Astrocyte (in vitro differentiated cells and primary cell): Measurements from ENCODE around the gene LDLRAD4. TPM values are rescaled to one million over a fixed set of nuclear protein-coding genes. Genes with fewer than 3 reads are reported as not detected.

Experiments
- DNase-seq: peaks from one replicate; pipeline ENCODE4 v3.0.0-alpha.2; 2010; ENCODE audit warnings: low read depth
- FAIRE-seq: peaks from 2 replicates; lab custom pipeline; 2011; peaks lifted over from hg19 to GRCh38; lab: Jason Lieb, UNC
- H2AFZ ChIP-seq: 2 replicates; pipeline ENCODE4 v1.6.0; 2012; ENCODE audit warnings: low read depth, low read length, inconsistent platforms
- H3K27ac ChIP-seq: 2 replicates; pipeline ENCODE4 v1.5.1; 2011; ENCODE audit warnings: low read depth, low read length, inconsistent platforms
- H3K27me3 ChIP-seq: 2 replicates; pipeline ENCODE4 v1.6.0; 2011; ENCODE audit warnings: low read length, inconsistent platforms; ENCODE audit not compliant: insufficient read depth
- H3K36me3 ChIP-seq: 2 replicates; pipeline ENCODE4 v1.5.1; 2011; ENCODE audit warnings: low read length, inconsistent platforms; ENCODE audit not compliant: insufficient read depth
- H3K4me1 ChIP-seq: 2 replicates; pipeline ENCODE4 v1.5.1; 2011; ENCODE audit warnings: low read length, inconsistent platforms; ENCODE audit not compliant: insufficient read depth
- H3K4me2 ChIP-seq: 2 replicates; pipeline ENCODE4 v1.6.0; 2012; ENCODE audit warnings: low read length, inconsistent platforms
- H3K4me3 ChIP-seq: 2 replicates; pipeline ENCODE4 v1.5.1; 2011; ENCODE audit warnings: low read depth, mild to moderate bottlenecking, low read length, inconsistent platforms; ENCODE audit not compliant: insufficient read depth
- H3K79me2 ChIP-seq: 2 replicates; pipeline ENCODE4 v1.6.0; 2012; ENCODE audit warnings: mild to moderate bottlenecking, low read length, inconsistent platforms; ENCODE audit not compliant: insufficient read depth
- H3K9ac ChIP-seq: 2 replicates; pipeline ENCODE4 v1.6.0; 2012; ENCODE audit warnings: mild to moderate bottlenecking, low read length, inconsistent platforms
- H3K9me3 ChIP-seq: 2 replicates; pipeline ENCODE4 v1.5.1; 2012; ENCODE audit warnings: low read depth, mild to moderate bottlenecking, low read length, inconsistent platforms; ENCODE audit not compliant: insufficient read depth
- H4K20me1 ChIP-seq: 2 replicates; pipeline ENCODE4 v1.6.0; 2012; ENCODE audit warnings: low read length, inconsistent platforms; ENCODE audit not compliant: insufficient read depth
- H3K27ac Mint-ChIP-seq: one replicate; pipeline ENCODE4 v1.8.0; 2021; ENCODE audit warnings: mild to moderate bottlenecking, mixed read lengths; ENCODE audit not compliant: unreplicated experiment
- H3K27me3 Mint-ChIP-seq: one replicate; pipeline ENCODE4 v1.8.0; 2021; ENCODE audit warnings: low read depth, mixed read lengths; ENCODE audit not compliant: unreplicated experiment
- H3K36me3 Mint-ChIP-seq: one replicate; pipeline ENCODE4 v1.8.0; 2021; ENCODE audit warnings: low read depth, mixed read lengths; ENCODE audit not compliant: unreplicated experiment
- H3K4me1 Mint-ChIP-seq: one replicate; pipeline ENCODE4 v1.8.0; 2021; ENCODE audit warnings: low read depth, mixed read lengths; ENCODE audit not compliant: unreplicated experiment
- H3K4me3 Mint-ChIP-seq: one replicate; pipeline ENCODE4 v1.8.0; 2021; ENCODE audit warnings: mild to moderate bottlenecking, moderate library complexity, mixed read lengths; ENCODE audit not compliant: unreplicated experiment
- H3K9me3 Mint-ChIP-seq: one replicate; pipeline ENCODE4 v1.8.0; 2021; ENCODE audit warnings: mild to moderate bottlenecking, mixed read lengths; ENCODE audit not compliant: unreplicated experiment
- EZH2 ChIP-seq: IDR thresholded peaks from 2 replicates; pipeline ENCODE4 v1.6.1; 2012; ENCODE audit warnings: mild to moderate bottlenecking, low read length, inconsistent platforms; ENCODE audit not compliant: insufficient read depth
- total RNA-seq: library from RNA; stranded (reverse); gene quantifications from 2 replicates; pipeline ENCODE4 v1.2.1, GENCODE V29; 2021
- TF ChIP-seq, protein P1 (sequence below): IDR thresholded peaks from 2 replicates; pipeline ENCODE4 v1.5.1; 2011; ENCODE audit warnings: low read depth, mild to moderate bottlenecking, inconsistent platforms, low read length, moderate library complexity; ENCODE audit not compliant: insufficient read depth

Gene LDLRAD4
- total RNA-seq, 1 donor from 2014 or later = 26.0 TPM

DNA sequence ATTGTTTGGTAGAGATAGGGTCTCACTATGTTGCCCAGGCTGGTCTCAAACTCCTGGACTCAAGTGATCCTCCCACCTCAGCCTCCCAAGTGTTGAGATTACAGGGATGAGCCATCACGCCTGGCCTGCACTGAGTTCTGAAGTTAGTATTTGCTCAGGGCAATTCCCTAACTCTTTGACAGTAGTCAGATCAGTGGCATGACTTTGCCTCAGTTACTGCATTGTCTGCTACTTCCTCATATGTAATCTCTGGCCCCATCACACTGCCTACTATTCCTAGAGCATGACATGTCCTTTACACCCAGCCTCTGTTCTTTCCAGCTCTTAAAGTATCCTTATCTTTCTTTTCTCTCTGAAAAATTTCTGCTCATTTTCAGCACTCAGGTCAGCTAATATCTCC, 193.5 kb downstream of the LDLRAD4 start:
- Mint-ChIP-seq H3K9me3 (peaks cover 8% of the 10 kb centered on the region), H3K27me3 (no peaks in the 10 kb centered on the region), H3K4me3 (no peak overlapping the region), H3K36me3 (peaks cover 33% of the 10 kb centered on the region), H3K4me1 (no peaks in the 10 kb centered on the region), H3K27ac (no peak overlapping the region)
- Histone ChIP-seq H3K36me3 (no peaks in the 10 kb centered on the region), H3K9ac (no peak overlapping the region), H3K79me2 (no peaks in the 10 kb centered on the region), H4K20me1 (no peaks in the 10 kb centered on the region), H3K4me1 (no peaks in the 10 kb centered on the region), H2AFZ (no peak overlapping the region), H3K4me2 (no peak overlapping the region), H3K27ac (no peak overlapping the region), H3K4me3 (no peak overlapping the region), H3K27me3 (no peaks in the 10 kb centered on the region), H3K9me3 (peaks cover 4% of the 10 kb centered on the region)
- no peak for DNase-seq
- FAIRE-seq = no peak
- TF ChIP-seq, protein P1, sequence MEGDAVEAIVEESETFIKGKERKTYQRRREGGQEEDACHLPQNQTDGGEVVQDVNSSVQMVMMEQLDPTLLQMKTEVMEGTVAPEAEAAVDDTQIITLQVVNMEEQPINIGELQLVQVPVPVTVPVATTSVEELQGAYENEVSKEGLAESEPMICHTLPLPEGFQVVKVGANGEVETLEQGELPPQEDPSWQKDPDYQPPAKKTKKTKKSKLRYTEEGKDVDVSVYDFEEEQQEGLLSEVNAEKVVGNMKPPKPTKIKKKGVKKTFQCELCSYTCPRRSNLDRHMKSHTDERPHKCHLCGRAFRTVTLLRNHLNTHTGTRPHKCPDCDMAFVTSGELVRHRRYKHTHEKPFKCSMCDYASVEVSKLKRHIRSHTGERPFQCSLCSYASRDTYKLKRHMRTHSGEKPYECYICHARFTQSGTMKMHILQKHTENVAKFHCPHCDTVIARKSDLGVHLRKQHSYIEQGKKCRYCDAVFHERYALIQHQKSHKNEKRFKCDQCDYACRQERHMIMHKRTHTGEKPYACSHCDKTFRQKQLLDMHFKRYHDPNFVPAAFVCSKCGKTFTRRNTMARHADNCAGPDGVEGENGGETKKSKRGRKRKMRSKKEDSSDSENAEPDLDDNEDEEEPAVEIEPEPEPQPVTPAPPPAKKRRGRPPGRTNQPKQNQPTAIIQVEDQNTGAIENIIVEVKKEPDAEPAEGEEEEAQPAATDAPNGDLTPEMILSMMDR = no peak
- no peak for TF ChIP-seq EZH2

DNA sequence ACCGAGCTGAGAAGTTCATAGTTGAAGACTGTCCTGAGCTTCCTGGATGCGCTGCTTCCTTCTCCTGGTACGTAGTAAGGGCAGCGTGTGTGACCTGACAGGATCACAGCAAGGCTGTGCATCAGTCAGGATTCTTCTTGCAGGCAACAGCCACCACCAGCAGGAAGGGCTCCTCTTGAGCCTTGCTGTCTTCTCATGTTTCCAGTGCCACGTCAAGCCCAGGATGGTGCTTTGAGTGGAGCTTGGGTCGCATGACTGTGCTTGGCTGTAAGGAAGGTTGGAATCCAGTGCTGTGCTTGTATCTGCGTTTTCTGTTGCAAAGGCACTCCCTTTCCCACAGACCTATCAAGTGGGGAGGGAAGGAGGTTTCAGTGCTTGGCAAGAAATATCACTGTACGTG, 194.3 kb downstream of the LDLRAD4 start:
- no peak overlapping the region for H3K4me3 Mint-ChIP-seq
- no peak overlapping the region for H2AFZ ChIP-seq
- H3K4me1 Mint-ChIP-seq = no peaks in the 10 kb centered on the region
- no peaks in the 10 kb centered on the region for H3K79me2 ChIP-seq
- no peaks in the 10 kb centered on the region for H3K27me3 Mint-ChIP-seq
- no peaks in the 10 kb centered on the region for H3K4me1 ChIP-seq
- H3K27ac Mint-ChIP-seq = no peak overlapping the region
- H3K9me3 ChIP-seq = peaks cover 4% of the 10 kb centered on the region
- no peak overlapping the region for H3K4me3 ChIP-seq
- DNase-seq (no peak), FAIRE-seq (no peak)
- H3K9ac ChIP-seq = no peak overlapping the region
- TF ChIP-seq EZH2 = no peak
- TF ChIP-seq, protein P1 = no peak
- no peak overlapping the region for H3K4me2 ChIP-seq
- H3K9me3 Mint-ChIP-seq = peaks cover 8% of the 10 kb centered on the region
- no peak overlapping the region for H3K27ac ChIP-seq
- H3K36me3 Mint-ChIP-seq = peaks cover 35% of the 10 kb centered on the region
- H3K36me3 ChIP-seq = no peaks in the 10 kb centered on the region
- H3K27me3 ChIP-seq = no peaks in the 10 kb centered on the region
- no peaks in the 10 kb centered on the region for H4K20me1 ChIP-seq

DNA sequence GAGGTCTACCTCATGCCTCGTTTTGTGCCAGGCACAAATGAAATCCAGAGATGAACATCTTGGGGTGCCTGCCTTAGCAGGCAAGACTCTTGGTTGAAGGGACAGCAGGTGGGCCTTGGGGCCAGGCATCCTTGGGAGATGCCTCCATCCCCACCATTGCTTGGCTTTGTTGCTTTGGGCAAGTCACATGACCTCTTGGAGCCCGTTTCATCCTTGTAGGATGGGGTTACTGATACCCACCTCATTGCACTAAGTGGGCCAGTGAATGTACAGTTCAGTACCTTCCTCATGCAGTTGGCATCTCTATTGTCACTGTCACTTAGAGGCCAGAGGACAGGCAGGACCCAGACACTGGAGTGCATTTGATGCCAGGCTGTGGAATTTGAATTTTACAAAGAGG, 195.5 kb downstream of the LDLRAD4 start:
- H3K27ac ChIP-seq = no peak overlapping the region
- H3K9me3 Mint-ChIP-seq = peaks cover 8% of the 10 kb centered on the region
- no peaks in the 10 kb centered on the region for H3K4me1 Mint-ChIP-seq
- DNase-seq = no peak
- no peaks in the 10 kb centered on the region for H3K36me3 ChIP-seq
- TF ChIP-seq, protein P1 = no peak
- no peak for TF ChIP-seq EZH2
- H3K4me3 Mint-ChIP-seq = no peak overlapping the region
- H4K20me1 ChIP-seq = no peaks in the 10 kb centered on the region
- no peak overlapping the region for H2AFZ ChIP-seq
- no peaks in the 10 kb centered on the region for H3K27me3 ChIP-seq
- no peak overlapping the region for H3K4me3 ChIP-seq
- peaks cover 5% of the 10 kb centered on the region for H3K4me1 ChIP-seq
- FAIRE-seq = no peak
- H3K4me2 ChIP-seq = no peak overlapping the region
- H3K9me3 ChIP-seq = peaks cover 4% of the 10 kb centered on the region
- no peak overlapping the region for H3K9ac ChIP-seq
- H3K27ac Mint-ChIP-seq = no peak overlapping the region
- no peaks in the 10 kb centered on the region for H3K79me2 ChIP-seq
- H3K27me3 Mint-ChIP-seq = no peaks in the 10 kb centered on the region
- H3K36me3 Mint-ChIP-seq = peaks cover 37% of the 10 kb centered on the region
